HG03196 (cell line): ENCODE data around the gene NHSL2.
"Not testable (repeated sequence)": the region's sequence is repeated elsewhere in the genome, so short reads cannot be mapped to it uniquely, and the experiment has no call there.

Source experiments
- ATAC-seq: cut with Tn5 transposase; IDR thresholded peaks from one replicate; pipeline ENCODE4 v1.9.1; 2021; ENCODE audit not compliant: unreplicated experiment

Gene NHSL2

GRCh38 chrX:72158773-72159172 lies 248.1 kb downstream of the NHSL2 start:
- no peak for ATAC-seq

GRCh38 chrX:72159769-72160168 lies 249.1 kb downstream of the NHSL2 start:
- no peak for ATAC-seq

- ATAC-seq, result no peak
Observed at GRCh38 chrX:72165551-72165950, 254.9 kb downstream of the NHSL2 start.

DNA sequence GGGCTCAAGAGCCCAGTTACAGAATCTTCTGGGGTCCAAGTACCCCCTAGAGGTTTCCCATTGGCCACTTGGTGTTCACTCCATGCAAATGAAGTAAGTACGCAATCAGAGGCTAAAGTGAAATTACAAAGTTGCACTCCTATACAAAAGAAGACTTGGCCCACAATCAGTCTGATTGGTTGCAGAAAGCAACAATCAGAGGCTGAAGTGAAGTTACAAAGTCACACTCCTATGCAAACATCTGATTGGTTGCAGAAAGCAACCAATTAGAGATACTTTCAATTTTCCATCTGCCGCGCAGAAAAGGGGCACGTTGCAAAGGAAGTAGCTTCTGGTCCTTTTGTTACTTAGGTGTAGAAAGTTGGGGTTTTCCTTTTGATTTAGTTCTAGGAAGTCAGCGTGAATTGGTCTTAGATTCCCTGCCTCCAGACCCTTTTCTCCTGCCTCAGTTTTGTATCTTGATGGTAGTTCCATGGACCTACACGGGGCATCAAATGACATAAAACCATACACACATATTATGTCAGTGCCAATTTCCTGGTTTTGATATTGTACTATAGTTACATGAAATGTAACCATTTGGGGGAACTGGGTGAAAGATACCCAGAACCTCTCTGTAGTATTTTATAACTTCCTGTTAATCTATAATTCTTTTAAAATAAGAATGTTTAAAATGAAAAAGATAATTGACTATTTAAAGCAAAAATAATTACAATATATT lies 258.5 kb downstream of the NHSL2 start:
- no peak for ATAC-seq

- ATAC-seq, result not testable (repeated sequence)
Observed at GRCh38 chrX:72176289-72176688, 265.6 kb downstream of the NHSL2 start.

DNA sequence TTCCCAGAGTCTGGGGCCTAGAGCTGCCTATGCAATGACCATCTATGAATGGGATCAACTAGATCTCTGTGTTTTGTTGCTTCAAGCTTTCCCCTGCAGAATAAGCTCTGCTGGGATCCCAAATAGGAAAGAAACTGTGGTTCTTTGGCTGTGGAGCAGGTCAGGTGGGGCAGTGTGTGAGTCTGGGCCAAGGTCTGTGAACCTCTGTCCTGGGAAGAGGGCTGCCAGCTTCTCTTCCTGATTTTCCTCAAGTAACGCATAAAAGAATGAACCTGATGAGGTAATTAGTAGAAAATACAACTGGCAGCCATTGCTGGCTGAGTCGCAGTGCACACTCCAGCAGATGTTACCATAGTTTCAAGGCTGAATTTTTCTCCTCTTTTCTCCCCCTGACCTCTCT lies 266.3 kb downstream of the NHSL2 start:
- no peak for ATAC-seq

DNA sequence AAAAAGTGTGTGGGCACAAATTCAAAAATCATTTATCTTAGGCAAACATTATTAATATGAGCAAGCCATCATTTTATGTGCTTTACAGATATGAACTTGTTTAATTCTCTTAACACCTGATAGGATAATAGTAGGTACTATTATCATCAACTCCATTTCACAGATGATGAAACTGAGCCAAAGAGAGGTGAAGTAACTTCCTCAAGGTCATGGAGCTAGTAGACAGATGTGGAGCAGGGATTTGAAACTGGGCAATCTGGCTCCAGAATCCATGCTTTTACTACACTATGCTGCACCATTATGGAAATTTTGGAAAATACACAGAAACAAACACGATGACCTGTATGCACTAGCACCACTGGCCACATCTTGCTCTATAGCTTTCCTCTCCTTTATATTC lies 269.9 kb downstream of the NHSL2 start:
- ATAC-seq, result no peak

DNA sequence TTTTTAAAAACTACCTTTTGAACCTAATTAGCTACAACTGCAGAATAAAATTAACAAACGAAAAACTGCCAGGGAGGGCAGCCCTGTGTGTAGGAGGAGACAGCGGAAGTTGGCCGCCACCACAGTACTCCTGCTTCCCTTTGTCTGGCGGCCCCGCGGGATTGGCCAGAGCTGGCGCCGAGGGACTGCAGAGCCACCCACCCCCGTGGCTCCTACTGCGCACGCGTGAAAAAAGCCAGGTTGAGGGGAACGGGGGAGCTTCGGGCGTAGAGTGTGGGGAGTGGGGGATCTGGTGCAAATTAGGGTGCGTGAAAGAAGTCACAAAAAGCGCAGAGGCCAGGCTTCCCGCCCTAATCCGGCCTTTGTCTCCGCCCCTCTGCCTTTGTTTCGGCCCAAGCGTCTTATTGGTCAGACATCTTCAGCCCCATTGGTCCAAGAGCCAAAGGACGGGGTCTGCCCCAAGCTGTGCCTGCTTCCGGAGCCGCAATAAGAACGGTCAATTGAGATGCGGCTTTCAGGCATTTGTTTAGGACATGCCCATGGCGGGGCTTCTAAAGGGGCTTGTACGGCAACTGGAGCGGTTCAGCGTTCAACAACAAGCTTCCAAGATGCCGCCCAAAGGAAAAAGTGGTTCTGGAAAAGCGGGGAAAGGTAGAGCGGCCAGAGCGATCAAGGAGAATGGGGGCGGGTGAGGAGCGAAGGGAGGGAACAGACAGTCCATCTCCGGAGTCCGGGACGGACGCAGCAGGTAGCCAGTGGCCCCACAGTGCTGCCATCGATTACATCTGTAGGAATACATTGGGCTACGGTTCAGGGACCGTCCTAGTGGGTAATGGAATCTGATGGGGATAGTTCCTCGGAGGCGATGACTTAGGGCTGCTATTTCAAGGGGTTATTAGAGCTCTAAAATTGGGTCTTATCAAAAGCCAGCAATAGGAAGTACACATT lies 270.8 kb downstream of the NHSL2 start, which contains the start of gene PIN4:
TSS of gene PIN4 (plus strand) at position 580 of the 948 bp plus-strand sequence. CDS start at position 609, 29 bp downstream.
- ATAC-seq, result peak; percentile 95

GRCh38 chrX:72182924-72183323 lies 272.3 kb downstream of the NHSL2 start:
- no peak for ATAC-seq

- no peak for ATAC-seq
Observed at GRCh38 chrX:72201836-72202536, 291.3 kb downstream of the NHSL2 start.
